Mesendoderm (in vitro differentiated cells): ENCODE data around the gene HORMAD2.
"Not testable (repeated sequence)": the region's sequence is repeated elsewhere in the genome, so short reads cannot be mapped to it uniquely, and the experiment has no call there.

Experiments used
- DNase-seq: peaks from one replicate; pipeline ENCODE4 v3.0.0; 2013
- H2AK5ac ChIP-seq: 2 replicates; pipeline ENCODE4 v1.6.1; 2013; ENCODE audit warnings: low read length, inconsistent platforms
- H2BK120ac ChIP-seq: 2 replicates; pipeline ENCODE4 v1.6.1; 2013; ENCODE audit warnings: low read depth, mild to moderate bottlenecking, low read length, moderate library complexity, mixed read lengths
- H2BK15ac ChIP-seq: replicated peaks from 2 replicates; pipeline ENCODE4 v1.6.1; 2013; ENCODE audit warnings: low read depth, mild to moderate bottlenecking, moderate library complexity
- H2BK5ac ChIP-seq: 2 replicates; pipeline ENCODE4 v1.6.1; 2013; ENCODE audit warnings: low read length, inconsistent platforms
- H3K18ac ChIP-seq: 2 replicates; pipeline ENCODE4 v1.6.1; 2013; ENCODE audit warnings: mild to moderate bottlenecking, low read length, mixed read lengths
- H3K23ac ChIP-seq: one replicate; pipeline ENCODE4 v1.6.1; 2013; ENCODE audit warnings: low read length
- H3K27ac ChIP-seq: 2 replicates; pipeline ENCODE4 v1.5.1; 2013; ENCODE audit warnings: low read depth, mild to moderate bottlenecking, inconsistent platforms, low read length, moderate library complexity
- H3K27me3 ChIP-seq: 2 replicates; pipeline ENCODE4 v1.6.1; 2013; ENCODE audit warnings: low read length, control low read depth, mild to moderate bottlenecking, inconsistent platforms; ENCODE audit not compliant: insufficient read depth, poor library complexity
- H3K36me3 ChIP-seq: 2 replicates; pipeline ENCODE4 v1.6.1; 2013; ENCODE audit warnings: low read length, inconsistent platforms; ENCODE audit not compliant: control insufficient read depth, insufficient read depth
- H3K4ac ChIP-seq: one replicate; pipeline ENCODE4 v1.6.1; 2013; ENCODE audit warnings: low read depth, mild to moderate bottlenecking, low read length, moderate library complexity
- H3K4me1 ChIP-seq: 2 replicates; pipeline ENCODE4 v1.6.1; 2013; ENCODE audit warnings: low read depth, low read length, inconsistent platforms; ENCODE audit not compliant: control insufficient read depth
- H3K4me2 ChIP-seq: 2 replicates; pipeline ENCODE4 v1.6.1; 2013; ENCODE audit warnings: low read length
- H3K4me3 ChIP-seq: 2 replicates; pipeline ENCODE4 v1.5.1; 2013; ENCODE audit warnings: mild to moderate bottlenecking, low read length
- H3K56ac ChIP-seq: one replicate; pipeline ENCODE4 v1.6.1; 2013; ENCODE audit warnings: low read length
- H3K79me1 ChIP-seq: 2 replicates; pipeline ENCODE4 v1.6.1; 2013; ENCODE audit warnings: low read length, inconsistent platforms
- H3K79me2 ChIP-seq: 2 replicates; pipeline ENCODE4 v1.6.1; 2013; ENCODE audit warnings: mild to moderate bottlenecking, low read length; ENCODE audit not compliant: control insufficient read depth, insufficient read depth
- H3K9ac ChIP-seq: 2 replicates; pipeline ENCODE4 v1.6.1; 2013; ENCODE audit warnings: low read length, inconsistent platforms
- H4K5ac ChIP-seq: one replicate; pipeline ENCODE4 v1.6.1; 2013; ENCODE audit warnings: low read length
- H4K8ac ChIP-seq: one replicate; pipeline ENCODE4 v1.6.1; 2013; ENCODE audit warnings: low read depth, mild to moderate bottlenecking, control low read depth, low read length, moderate library complexity
- WGBS: extraction: QIAGEN DNeasy Blood & Tissue Kit; methylation state at CpG from one replicate; pipeline ENCODE4 v1.1.7; 2013; ENCODE audit warnings: low lambda C conversion rate, missing lambda C conversion rate; ENCODE audit not compliant: insufficient coverage; ENCODE audit errors: extremely low coverage; 5-methylcytosine and 5-hydroxymethylcytosine counted together

Gene HORMAD2

DNA sequence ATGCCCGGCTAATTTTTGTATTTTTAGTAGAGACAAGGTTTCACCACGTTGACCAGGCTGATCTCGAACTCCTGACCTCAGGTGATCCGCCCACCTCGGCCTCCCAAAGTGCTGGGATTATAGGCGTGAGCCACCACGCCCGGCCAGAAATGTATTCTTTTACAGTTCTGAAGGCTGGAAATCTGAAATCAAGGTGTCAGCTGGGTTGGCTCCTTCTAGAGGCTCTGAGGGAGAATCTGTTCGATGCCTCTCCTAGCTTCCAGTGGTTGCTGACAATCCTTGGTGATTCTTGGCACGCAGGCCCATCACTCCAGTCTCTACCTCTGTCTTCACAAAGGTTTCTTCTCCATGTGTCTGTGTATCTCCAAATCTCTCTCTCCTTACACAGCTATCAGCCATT, 120.6 kb downstream of the HORMAD2 start:
- H3K36me3 ChIP-seq, H3K27me3 ChIP-seq, H3K18ac ChIP-seq, H3K56ac ChIP-seq, H2BK15ac ChIP-seq, H3K4me3 ChIP-seq, H4K5ac ChIP-seq, H2BK120ac ChIP-seq, H2BK5ac ChIP-seq, H3K79me2 ChIP-seq, H3K27ac ChIP-seq, H3K4me1 ChIP-seq, DNase-seq, H3K9ac ChIP-seq, H4K8ac ChIP-seq, H2AK5ac ChIP-seq, H3K23ac ChIP-seq, H3K79me1 ChIP-seq, H3K4me2 ChIP-seq, H3K4ac ChIP-seq: not testable (repeated sequence)
- WGBS, result no CpG with 5 or more reads among the region's 10 CpGs

DNA sequence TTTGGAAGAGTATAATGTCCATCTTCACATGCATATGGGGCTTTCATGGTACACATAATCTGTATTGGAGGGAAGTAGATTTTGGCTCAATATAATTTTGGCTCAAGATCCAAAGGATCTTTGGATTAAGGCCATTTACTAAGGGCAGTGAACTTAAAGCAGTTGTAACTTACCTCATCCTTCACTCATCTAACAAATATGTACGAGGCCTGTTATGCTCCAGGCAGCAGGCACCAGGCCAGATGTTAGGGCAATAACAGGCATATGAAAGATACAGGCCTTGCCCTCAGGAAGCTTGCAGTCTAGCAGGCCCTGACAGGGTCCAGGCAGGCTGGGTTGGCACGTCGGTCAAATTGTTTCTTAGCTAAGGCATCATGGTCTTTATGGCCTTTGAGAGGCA, 121.7 kb downstream of the HORMAD2 start:
- Histone ChIP-seq H3K27me3 (no peaks in the 10 kb centered on the region), H2BK15ac (no peak overlapping the region), H3K79me1 (no peaks in the 10 kb centered on the region), H4K8ac (no peak overlapping the region), H3K56ac (no peak overlapping the region), H2BK120ac (no peak overlapping the region), H3K18ac (no peak overlapping the region), H3K27ac (no peak overlapping the region), H2BK5ac (no peak overlapping the region), H3K9ac (no peak overlapping the region), H3K4me1 (no peaks in the 10 kb centered on the region), H4K5ac (no peak overlapping the region), H3K23ac (no peak overlapping the region), H3K4me2 (no peak overlapping the region), H3K4me3 (no peak overlapping the region), H2AK5ac (no peak overlapping the region), H3K36me3 (no peaks in the 10 kb centered on the region), H3K79me2 (no peaks in the 10 kb centered on the region), H3K4ac (no peak overlapping the region)
- DNase-seq, result no peak
- no CpG with 5 or more reads among the region's 3 CpGs for WGBS

DNA sequence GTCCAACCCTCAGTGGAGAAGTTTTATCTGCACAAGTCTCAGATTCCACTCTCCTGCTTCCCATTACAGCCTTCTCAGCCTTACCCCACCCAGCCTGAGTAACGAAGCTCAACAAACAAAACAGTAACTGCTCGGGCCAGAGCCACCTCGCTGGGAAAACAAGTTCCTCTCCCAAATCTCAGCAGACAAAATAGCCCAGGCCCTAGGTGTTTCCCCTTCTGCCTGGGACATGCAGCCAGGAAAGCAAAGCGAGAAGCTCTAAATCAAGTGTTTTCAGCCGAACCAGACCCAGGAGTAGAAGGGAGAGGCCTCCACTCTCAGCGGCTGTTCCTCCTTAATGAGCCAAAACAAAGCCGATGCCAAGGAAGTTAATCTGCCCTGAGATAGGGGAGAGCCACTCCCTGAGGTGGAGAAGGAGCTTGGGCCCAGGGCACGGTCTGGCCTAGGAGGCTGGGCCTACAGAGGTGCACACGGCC, 122.3 kb downstream of the HORMAD2 start:
- Histone ChIP-seq H3K4ac (no peak overlapping the region), H2BK120ac (no peak overlapping the region), H3K36me3 (no peaks in the 10 kb centered on the region), H3K23ac (no peak overlapping the region), H2AK5ac (no peak overlapping the region), H3K27ac (no peak overlapping the region), H3K56ac (peak overlapping the region; percentile 17), H4K8ac (no peak overlapping the region), H4K5ac (no peak overlapping the region), H3K18ac (no peak overlapping the region), H3K4me2 (no peak overlapping the region), H2BK5ac (no peak overlapping the region), H3K79me2 (no peaks in the 10 kb centered on the region), H3K79me1 (no peaks in the 10 kb centered on the region), H3K4me3 (no peak overlapping the region), H2BK15ac (no peak overlapping the region), H3K9ac (no peak overlapping the region), H3K4me1 (no peaks in the 10 kb centered on the region), H3K27me3 (no peaks in the 10 kb centered on the region)
- WGBS, result no CpG with 5 or more reads among the region's 9 CpGs
- no peak for DNase-seq

DNA sequence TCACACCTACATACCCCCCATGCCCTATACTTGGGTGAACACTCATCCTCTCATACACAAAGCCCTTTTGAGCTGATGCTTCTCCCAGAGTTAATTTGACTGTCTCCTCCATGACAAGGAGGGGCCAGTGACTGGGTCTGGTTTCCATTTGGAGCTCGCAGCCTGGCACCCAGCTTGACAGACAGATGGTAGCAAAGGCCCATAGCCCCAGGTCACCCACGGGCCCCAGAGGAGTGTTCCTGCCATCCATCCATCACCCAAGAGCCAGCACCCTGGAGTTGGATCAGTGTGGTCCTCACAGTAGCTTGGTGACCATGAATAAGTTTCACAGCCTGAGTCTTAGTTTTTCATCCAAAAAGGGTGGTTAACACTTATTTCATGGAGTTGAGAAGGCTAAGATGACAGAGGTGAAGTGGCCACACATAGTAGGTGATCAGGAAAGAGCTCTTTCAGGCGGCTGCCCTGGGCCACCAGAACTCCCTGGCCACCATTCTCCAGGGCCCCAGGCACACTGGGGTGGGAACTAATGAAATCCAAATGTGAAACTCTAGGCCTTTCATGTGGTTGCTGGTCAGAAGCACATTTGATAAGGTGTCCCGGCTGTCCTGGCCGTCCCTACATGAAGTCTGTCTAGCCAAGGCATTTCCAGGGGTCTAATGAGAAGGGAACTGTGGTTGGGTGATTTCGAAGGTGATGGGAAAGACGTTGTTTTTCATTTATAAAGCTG, 123.9 kb downstream of the HORMAD2 start:
- no peak overlapping the region for H2AK5ac ChIP-seq
- no peaks in the 10 kb centered on the region for H3K4me1 ChIP-seq
- H3K79me1 ChIP-seq, result no peaks in the 10 kb centered on the region
- H3K9ac ChIP-seq, result no peak overlapping the region
- no peak overlapping the region for H3K56ac ChIP-seq
- no CpG with 5 or more reads among the region's 7 CpGs for WGBS
- no peaks in the 10 kb centered on the region for H3K27me3 ChIP-seq
- no peak for DNase-seq
- H3K27ac ChIP-seq, result no peak overlapping the region
- H3K18ac ChIP-seq, result no peak overlapping the region
- no peaks in the 10 kb centered on the region for H3K79me2 ChIP-seq
- no peak overlapping the region for H3K4ac ChIP-seq
- H3K23ac ChIP-seq, result no peak overlapping the region
- no peak overlapping the region for H2BK120ac ChIP-seq
- H3K4me3 ChIP-seq, result no peak overlapping the region
- no peak overlapping the region for H4K8ac ChIP-seq
- H4K5ac ChIP-seq, result no peak overlapping the region
- no peaks in the 10 kb centered on the region for H3K36me3 ChIP-seq
- no peak overlapping the region for H3K4me2 ChIP-seq
- no peak overlapping the region for H2BK15ac ChIP-seq
- H2BK5ac ChIP-seq, result no peak overlapping the region

DNA sequence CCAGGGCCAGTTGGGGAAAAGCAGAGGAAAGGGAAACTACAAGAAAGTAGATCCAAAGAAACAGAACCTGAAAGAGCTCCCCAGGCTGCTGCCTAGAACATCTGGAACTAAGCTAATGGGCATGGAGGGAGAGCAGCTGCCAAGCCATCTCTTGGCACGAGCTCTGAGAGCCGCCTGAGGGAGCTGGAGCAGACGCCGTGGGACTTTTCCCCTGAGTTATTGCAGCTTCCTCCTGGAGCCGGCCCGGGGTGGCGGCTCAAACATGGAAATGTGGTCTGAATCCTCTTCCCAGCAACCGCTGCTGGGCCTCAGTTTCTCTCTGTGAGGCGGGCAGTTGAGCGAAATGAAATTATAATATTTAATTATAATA, 124.5 kb downstream of the HORMAD2 start:
- Histone ChIP-seq H3K27ac (no peak overlapping the region), H3K4me3 (no peak overlapping the region)
- DNase-seq, result no peak

More for the DNA sequence above, 124.5 kb downstream of the HORMAD2 start:
- Histone ChIP-seq H4K8ac (no peak overlapping the region), H3K4me2 (no peak overlapping the region), H3K79me1 (no peaks in the 10 kb centered on the region), H2BK15ac (no peak overlapping the region), H3K27me3 (no peaks in the 10 kb centered on the region), H3K56ac (no peak overlapping the region), H3K79me2 (no peaks in the 10 kb centered on the region), H2BK120ac (no peak overlapping the region), H3K36me3 (no peaks in the 10 kb centered on the region), H4K5ac (no peak overlapping the region), H3K4me1 (no peaks in the 10 kb centered on the region), H2BK5ac (no peak overlapping the region), H3K23ac (no peak overlapping the region), H3K18ac (no peak overlapping the region), H3K9ac (no peak overlapping the region), H3K4ac (no peak overlapping the region), H2AK5ac (no peak overlapping the region)
- no CpG with 5 or more reads among the region's 10 CpGs for WGBS
